ENCODE measurements around the gene BIRC6.
"Not testable (repeated sequence)": the region's sequence is repeated elsewhere in the genome, so short reads cannot be mapped to it uniquely, and the experiment has no call there.

The BIRC6 gene

GRCh38 chr2:32626639-32627221, 269.9 kb downstream of the BIRC6 start:
- Mint-ChIP-seq H3K27me3 (no peaks in the 10 kb centered on the region), H3K4me3 (peak overlapping the region; percentile 98), H3K4me1 (peaks cover 22% of the 10 kb centered on the region), H3K36me3 (peaks cover 27% of the 10 kb centered on the region), H3K9me3 (no peaks in the 10 kb centered on the region), H3K27ac (peak overlapping the region; percentile 96)
- no peak for ATAC-seq

DNA sequence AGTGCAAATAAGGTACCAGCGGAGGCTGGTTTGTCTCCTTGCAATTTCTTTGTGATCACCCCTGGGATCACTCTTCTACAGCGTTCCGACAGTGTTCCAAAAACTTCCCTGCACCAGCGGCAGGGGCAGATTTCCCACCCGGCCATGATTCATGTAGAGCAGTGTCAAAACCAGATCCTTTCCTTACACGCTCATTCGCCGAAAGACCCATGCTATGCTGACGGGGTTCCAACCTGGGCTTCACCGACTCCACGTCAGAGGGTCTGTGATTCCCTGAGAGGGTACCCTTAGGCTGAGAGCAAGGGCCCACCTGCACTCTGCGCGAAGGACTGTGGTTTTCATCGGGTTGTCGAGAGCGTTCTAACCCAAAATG, 270.6 kb downstream of the BIRC6 start:
- ATAC-seq, result peak; percentile 56
- Mint-ChIP-seq H3K27me3 (no peaks in the 10 kb centered on the region), H3K27ac (peak overlapping the region; percentile 96), H3K9me3 (no peaks in the 10 kb centered on the region), H3K36me3 (peaks cover 25% of the 10 kb centered on the region), H3K4me3 (peak overlapping the region; percentile 98), H3K4me1 (peaks cover 28% of the 10 kb centered on the region)

DNA sequence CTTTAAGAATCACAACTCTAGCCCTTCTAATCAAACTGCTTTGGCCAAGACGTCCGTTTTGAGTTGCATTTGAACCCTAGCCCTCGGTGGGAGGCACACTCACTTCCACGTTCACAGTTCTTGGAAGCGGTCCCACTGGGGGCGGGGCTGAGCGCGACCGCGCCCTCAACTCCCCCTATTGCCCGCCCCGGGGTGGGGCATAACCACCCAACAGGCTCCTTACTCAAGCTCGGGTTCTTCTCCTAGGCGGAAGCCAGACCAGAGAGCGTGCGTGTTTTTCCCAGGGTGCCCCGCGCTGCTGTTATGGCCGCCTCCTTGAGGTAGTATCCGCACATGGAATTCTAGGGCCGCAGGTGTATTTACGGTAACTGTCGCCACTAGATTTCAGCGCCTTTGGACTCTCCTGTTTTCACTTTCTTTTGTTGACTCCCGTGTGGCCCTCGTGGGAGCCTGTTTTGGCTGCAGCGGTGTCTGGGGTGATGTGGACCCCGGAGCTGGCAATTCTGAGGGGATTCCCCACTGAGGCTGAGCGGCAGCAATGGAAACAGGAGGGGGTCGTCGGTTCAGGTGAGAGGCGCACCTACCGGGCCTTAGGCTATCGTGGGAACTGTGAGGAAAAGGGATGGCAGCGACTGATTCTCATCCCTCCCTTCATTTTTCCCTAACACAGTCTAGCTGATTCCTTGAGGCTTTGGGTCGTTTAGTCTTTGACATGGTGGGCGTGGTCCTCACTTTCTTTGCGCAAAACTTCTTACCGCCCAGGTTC, 271.2 kb downstream of the BIRC6 start, which contains the start of gene TTC27:
TTC27 (plus strand) TSS at position 237 of the 766 bp plus-strand sequence; CDS start at position 480, 243 bp downstream.
- no peaks in the 10 kb centered on the region for H3K9me3 Mint-ChIP-seq
- peak within 1 kb of the TSS; percentile 96 for H3K27ac Mint-ChIP-seq
- H3K4me3 Mint-ChIP-seq, result peak within 1 kb of the TSS; percentile 98
- H3K36me3 Mint-ChIP-seq, result peaks cover 22% of the 10 kb centered on the region
- no peaks in the 10 kb centered on the region for H3K27me3 Mint-ChIP-seq
- peaks cover 28% of the 10 kb centered on the region for H3K4me1 Mint-ChIP-seq
- ATAC-seq, result peak; percentile 100

GRCh38 chr2:32632089-32632488, 275.3 kb downstream of the BIRC6 start:
- H3K27me3 Mint-ChIP-seq, result no peaks in the 10 kb centered on the region
- H3K9me3 Mint-ChIP-seq, result no peaks in the 10 kb centered on the region
- H3K4me3 Mint-ChIP-seq, result no peak overlapping the region
- H3K27ac Mint-ChIP-seq, result no peak overlapping the region
- no peak for ATAC-seq
- H3K4me1 Mint-ChIP-seq, result peaks cover 26% of the 10 kb centered on the region
- H3K36me3 Mint-ChIP-seq, result peaks cover 36% of the 10 kb centered on the region

DNA sequence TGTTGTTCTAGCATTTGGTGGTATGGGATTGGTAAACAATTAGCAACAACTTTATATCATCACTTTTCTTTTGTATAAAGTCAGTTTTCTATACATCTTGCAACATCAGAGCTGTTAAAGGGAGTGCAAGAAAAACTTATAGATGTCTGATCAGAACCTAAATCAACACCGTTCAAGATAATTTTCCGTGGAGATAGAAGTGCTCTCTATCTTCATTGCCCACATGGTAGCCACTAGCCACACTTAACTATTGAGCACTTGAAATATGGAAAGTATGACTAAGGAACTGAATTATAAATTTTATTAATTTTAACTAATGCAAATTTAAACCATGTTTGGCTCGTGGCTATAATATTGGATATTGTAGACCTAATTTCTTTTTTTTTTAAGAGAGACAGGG, 276.2 kb downstream of the BIRC6 start:
- no peaks in the 10 kb centered on the region for H3K9me3 Mint-ChIP-seq
- H3K27ac Mint-ChIP-seq, result no peak overlapping the region
- H3K4me1 Mint-ChIP-seq, result peaks cover 17% of the 10 kb centered on the region
- ATAC-seq, result no peak
- H3K4me3 Mint-ChIP-seq, result no peak overlapping the region
- H3K36me3 Mint-ChIP-seq, result peaks cover 44% of the 10 kb centered on the region
- no peaks in the 10 kb centered on the region for H3K27me3 Mint-ChIP-seq

GRCh38 chr2:32638548-32638947, 281.7 kb downstream of the BIRC6 start:
- H3K27ac Mint-ChIP-seq, H3K4me3 Mint-ChIP-seq, H3K4me1 Mint-ChIP-seq, H3K9me3 Mint-ChIP-seq, ATAC-seq, H3K27me3 Mint-ChIP-seq: not testable (repeated sequence)
- peaks cover 34% of the 10 kb centered on the region for H3K36me3 Mint-ChIP-seq

- no peak overlapping the region for H3K4me3 Mint-ChIP-seq
- H3K27ac Mint-ChIP-seq, result no peak overlapping the region
- peaks cover 37% of the 10 kb centered on the region for H3K36me3 Mint-ChIP-seq
- H3K9me3 Mint-ChIP-seq, result no peaks in the 10 kb centered on the region
- ATAC-seq, result no peak
- H3K4me1 Mint-ChIP-seq, result no peaks in the 10 kb centered on the region
- H3K27me3 Mint-ChIP-seq, result no peaks in the 10 kb centered on the region
Measured at GRCh38 chr2:32641180-32641579, 284.4 kb downstream of the BIRC6 start.

DNA sequence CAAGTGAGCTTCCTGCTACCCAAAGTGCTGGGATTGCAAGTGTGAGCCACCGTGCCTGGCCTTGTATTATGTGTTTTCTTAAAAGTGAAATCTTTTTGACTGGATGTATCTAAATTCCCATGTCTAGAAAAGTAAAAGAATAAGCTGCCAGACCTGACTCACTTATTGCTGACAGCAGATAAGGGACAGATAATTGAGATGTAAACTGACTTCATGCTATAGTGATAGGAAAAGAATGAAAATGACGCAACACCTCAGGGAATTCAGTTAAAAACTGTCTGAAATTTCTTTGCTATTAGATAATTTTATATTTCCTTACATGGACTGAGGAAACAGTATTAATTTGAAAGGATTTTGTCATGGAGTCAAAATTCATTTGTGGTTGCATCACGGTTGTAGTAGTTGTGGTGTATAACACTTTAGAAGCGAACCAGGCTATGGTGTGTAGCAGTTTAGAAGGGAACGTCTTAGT, 290.4 kb downstream of the BIRC6 start:
- peaks cover 32% of the 10 kb centered on the region for H3K36me3 Mint-ChIP-seq
- no peak for ATAC-seq
- H3K27me3 Mint-ChIP-seq, result no peaks in the 10 kb centered on the region
- H3K4me3 Mint-ChIP-seq, result no peak overlapping the region
- no peaks in the 10 kb centered on the region for H3K9me3 Mint-ChIP-seq
- H3K27ac Mint-ChIP-seq, result no peak overlapping the region
- H3K4me1 Mint-ChIP-seq, result no peaks in the 10 kb centered on the region

DNA sequence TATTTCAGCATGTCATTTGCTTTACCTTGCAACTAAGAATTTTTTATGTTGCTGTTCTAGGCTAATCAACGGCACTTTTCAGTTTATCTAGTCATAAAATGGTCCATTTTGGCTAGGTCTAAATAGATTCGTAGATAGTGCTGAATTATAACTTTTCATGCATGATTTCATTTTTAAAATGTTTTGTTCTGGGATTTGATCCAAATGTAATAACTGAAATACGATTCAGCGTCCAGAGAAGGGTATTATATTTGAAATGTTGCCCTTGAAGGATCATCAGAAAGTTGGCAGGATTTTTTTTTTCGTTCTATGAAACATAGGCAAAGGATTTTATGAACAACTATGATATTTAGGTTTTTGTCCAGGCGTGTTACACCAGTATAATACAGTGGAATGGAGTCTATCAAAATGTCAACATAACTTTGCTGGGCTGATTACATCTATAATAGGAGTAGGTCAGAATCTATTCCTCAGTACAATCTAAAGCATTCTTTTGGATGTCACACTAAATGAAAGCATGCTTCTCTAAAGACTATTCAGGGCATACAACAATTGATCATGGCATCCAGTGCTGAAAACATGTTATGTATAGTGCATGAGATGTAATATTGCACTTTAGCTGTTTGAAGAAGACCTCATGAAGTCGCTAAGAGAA, 295.9 kb downstream of the BIRC6 start:
- no peaks in the 10 kb centered on the region for H3K9me3 Mint-ChIP-seq
- no peaks in the 10 kb centered on the region for H3K27me3 Mint-ChIP-seq
- no peaks in the 10 kb centered on the region for H3K4me1 Mint-ChIP-seq
- H3K4me3 Mint-ChIP-seq, result no peak overlapping the region
- ATAC-seq, result no peak
- peaks cover 58% of the 10 kb centered on the region for H3K36me3 Mint-ChIP-seq
- H3K27ac Mint-ChIP-seq, result no peak overlapping the region

GRCh38 chr2:32656069-32656468, 299.2 kb downstream of the BIRC6 start:
- H3K9me3 Mint-ChIP-seq, result peaks cover 3% of the 10 kb centered on the region
- H3K27me3 Mint-ChIP-seq, result no peaks in the 10 kb centered on the region
- H3K36me3 Mint-ChIP-seq, result peaks cover 70% of the 10 kb centered on the region
- H3K4me3 Mint-ChIP-seq, result no peak overlapping the region
- H3K27ac Mint-ChIP-seq, result no peak overlapping the region
- ATAC-seq, result no peak
- H3K4me1 Mint-ChIP-seq, result peaks cover 1% of the 10 kb centered on the region

DNA sequence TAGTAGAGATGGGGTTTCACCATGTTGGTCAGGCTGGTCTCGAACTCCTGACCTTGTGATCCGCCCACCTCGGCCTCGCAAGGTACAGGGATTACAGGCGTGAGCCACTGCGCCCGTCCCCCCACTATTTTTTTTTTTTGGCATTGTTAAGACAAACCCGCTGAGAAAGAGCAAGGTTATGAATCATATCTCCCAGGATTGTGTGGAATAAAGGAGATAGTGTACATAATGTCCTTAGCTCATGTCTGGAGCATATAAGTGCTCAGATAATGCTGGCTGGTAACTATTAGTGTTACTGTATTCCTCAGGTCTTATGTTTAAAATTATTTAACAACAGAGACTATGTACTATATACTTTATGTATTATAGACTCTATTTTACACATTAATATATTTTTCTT, 307.0 kb downstream of the BIRC6 start:
- H3K27me3 Mint-ChIP-seq, result no peaks in the 10 kb centered on the region
- peaks cover 17% of the 10 kb centered on the region for H3K4me1 Mint-ChIP-seq
- peaks cover 44% of the 10 kb centered on the region for H3K36me3 Mint-ChIP-seq
- peaks cover 3% of the 10 kb centered on the region for H3K9me3 Mint-ChIP-seq
- ATAC-seq, result no peak
- H3K27ac Mint-ChIP-seq, result no peak overlapping the region
- no peak overlapping the region for H3K4me3 Mint-ChIP-seq

GRCh38 chr2:32666704-32667103, 309.9 kb downstream of the BIRC6 start:
- H3K9me3 Mint-ChIP-seq, result no peaks in the 10 kb centered on the region
- peaks cover 37% of the 10 kb centered on the region for H3K36me3 Mint-ChIP-seq
- H3K4me1 Mint-ChIP-seq, result peaks cover 10% of the 10 kb centered on the region
- H3K27ac Mint-ChIP-seq, result no peak overlapping the region
- ATAC-seq, result no peak
- H3K27me3 Mint-ChIP-seq, result no peaks in the 10 kb centered on the region
- H3K4me3 Mint-ChIP-seq, result no peak overlapping the region

DNA sequence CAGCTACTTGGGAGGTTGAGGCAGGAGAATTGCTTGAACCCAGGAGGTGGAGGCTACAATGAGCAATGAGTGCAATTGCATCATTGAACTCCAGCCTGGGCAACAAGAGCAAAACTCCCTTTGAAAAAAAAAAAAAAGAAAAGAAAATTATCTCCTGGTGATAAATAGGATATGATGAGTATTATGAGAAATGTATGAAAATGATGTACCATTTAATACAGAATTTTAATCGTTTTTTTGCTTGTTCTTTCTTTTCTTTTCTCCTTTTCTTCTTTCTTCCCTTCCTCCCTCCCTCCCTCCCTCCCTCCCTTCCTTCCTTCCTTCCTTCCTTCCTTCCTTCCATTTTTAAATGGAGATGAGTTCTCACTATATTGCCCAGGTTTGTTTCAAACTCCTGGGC, 311.4 kb downstream of the BIRC6 start:
- Mint-ChIP-seq H3K27me3 (no peaks in the 10 kb centered on the region), H3K4me3 (no peak overlapping the region), H3K36me3 (peaks cover 41% of the 10 kb centered on the region), H3K27ac (no peak overlapping the region), H3K4me1 (no peaks in the 10 kb centered on the region), H3K9me3 (no peaks in the 10 kb centered on the region)
- no peak for ATAC-seq

Data from stimulated activated memory B cell treated with anti-CD40 and anti-IgM and Interleukin-4, amounts not matched to agents 10 μg/mL and 1 μg/mL and 100 μg/mL, for 72 hours (primary cell).